AG09309 (cell line): ENCODE measurements around the gene SPRTN.

Source experiments
- DNase-seq: peaks from one replicate; pipeline ENCODE4 v3.0.0-alpha.2; 2010; ENCODE audit warnings: low read depth
- H3K4me3 ChIP-seq: 2 replicates; pipeline ENCODE4 v1.5.1; 2011; ENCODE audit warnings: mild to moderate bottlenecking, low read depth, low read length, moderate library complexity; ENCODE audit not compliant: control insufficient read depth
- CTCF ChIP-seq: IDR thresholded peaks from 2 replicates; pipeline ENCODE4 v1.5.1; 2011; ENCODE audit warnings: mild to moderate bottlenecking, low read depth, low read length, inconsistent platforms; ENCODE audit not compliant: insufficient read depth, control insufficient read depth; ENCODE audit errors: missing control alignments

Gene SPRTN

DNA sequence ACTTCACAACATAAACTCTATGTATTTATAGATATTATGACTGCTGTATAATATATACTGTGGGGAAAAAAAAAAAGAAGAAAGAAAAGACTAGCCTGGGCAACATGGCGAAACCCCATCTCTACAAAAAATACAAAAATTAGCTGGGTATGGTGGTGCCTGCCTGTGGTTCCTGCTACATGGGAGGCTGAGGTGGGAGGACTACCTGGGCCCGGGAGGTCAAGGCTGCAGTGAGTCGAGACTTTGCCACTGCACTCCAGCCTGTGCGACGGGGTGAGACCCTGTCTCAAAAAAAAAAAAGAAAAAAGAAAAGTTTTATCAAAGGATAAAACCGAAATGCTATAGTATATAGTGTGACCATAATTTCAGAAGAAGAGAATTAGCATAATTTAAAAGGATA is 3.1 kb upstream of the SPRTN start:
- TF ChIP-seq CTCF = no peak
- no peak for DNase-seq
- H3K4me3 ChIP-seq = peak overlapping the region; percentile 30

DNA sequence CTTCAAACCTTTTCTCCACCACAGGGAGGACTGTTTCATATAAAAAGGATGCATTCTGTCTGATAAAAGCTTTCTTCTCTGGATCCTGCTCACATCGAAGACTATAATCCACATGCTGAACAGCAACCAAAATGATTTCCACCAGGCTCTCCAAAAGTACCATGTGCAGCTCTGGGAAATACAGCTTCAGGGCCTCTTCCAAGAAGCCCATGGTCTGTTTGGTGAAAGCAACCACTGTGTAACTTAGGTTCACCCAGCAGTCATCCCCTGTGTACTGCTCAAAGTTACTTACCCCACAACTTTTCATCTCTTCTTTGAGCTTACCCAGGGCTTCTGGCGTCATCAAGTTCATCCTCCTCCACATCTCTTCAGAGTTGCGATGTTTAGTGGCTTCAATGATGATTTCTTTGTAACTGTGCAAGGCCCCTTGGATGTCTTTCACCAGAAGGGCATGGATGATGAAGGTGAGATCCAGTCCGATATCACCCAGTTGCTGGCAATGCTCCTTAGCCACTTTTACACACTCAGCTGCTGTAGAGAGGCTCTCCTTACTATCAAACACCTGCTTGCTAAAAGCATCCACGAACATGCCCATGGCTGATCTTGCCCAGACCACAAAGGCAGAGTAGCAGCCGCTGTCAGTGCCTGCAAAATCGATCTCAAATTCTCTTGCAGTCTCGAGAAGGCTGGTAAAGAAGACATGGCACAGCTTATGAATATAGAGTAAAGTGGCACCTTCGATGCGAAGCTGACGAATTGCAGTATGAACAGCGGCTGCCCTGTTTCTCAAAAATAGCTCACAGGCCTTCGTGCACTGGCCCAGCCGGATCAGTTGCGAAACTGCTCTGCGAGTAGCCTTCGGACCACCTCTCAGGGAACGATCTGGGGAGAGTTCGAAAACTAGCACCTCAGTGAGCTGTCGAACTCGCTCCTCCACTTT is 2.2 kb upstream of the SPRTN start:
- TF ChIP-seq CTCF = no peak
- peak overlapping the region; percentile 91 for H3K4me3 ChIP-seq
- DNase-seq = no peak

- no peak for TF ChIP-seq CTCF
- no peak for DNase-seq
These were observed 1.0 kb upstream of the SPRTN start for GRCh38 chr1:231337043-231337471.

GRCh38 chr1:231337472-231338269 is 422 bp upstream of the SPRTN start, which contains the start of gene EXOC8:
Gene EXOC8 (minus strand): TSS chr1:231337852. CDS start chr1:231337745, 107 bp downstream.
- peak within 1 kb of the TSS; percentile 91 for H3K4me3 ChIP-seq
- peak; percentile 82 for DNase-seq
- TF ChIP-seq CTCF = no peak

More at GRCh38 chr1:231337043-231337471, 1.0 kb upstream of the SPRTN start:
- H3K4me3 ChIP-seq = peak overlapping the region; percentile 91

GRCh38 chr1:231340328-231341013 is 2.4 kb downstream of the SPRTN start:
- TF ChIP-seq CTCF = no peak
- DNase-seq = no peak
- H3K4me3 ChIP-seq = no peak overlapping the region

- no peak for TF ChIP-seq CTCF
- no peak overlapping the region for H3K4me3 ChIP-seq
- no peak for DNase-seq
These were observed 9.9 kb downstream of the SPRTN start for GRCh38 chr1:231347961-231348360.
